Tibial artery (tissue), 4 donors: Measurements from ENCODE around the gene MDFI.
A peak's percentile ranks its signal among the peaks of the same experiment; 100 is the strongest.

Experiments used
- DNase-seq, 2 donors: peaks; one replicate each; pipeline ENCODE4 v3.0.0-alpha.2; 2019
- H3K27ac ChIP-seq, 2 donors: fragments of 200-600 bp; sonication (generic) in 1 of 2; 1 replicate in 1 of 2; 2 replicates in 1 of 2; pipeline ENCODE4 v1.5.1; 2018 to 2019; ENCODE audit warnings: mild to moderate bottlenecking in 1 of 2
- H3K27me3 ChIP-seq, 2 donors: fragments of 200-600 bp; sonication (generic) in 1 of 2; one replicate each; pipeline versions ENCODE4 v1.5.1 to v1.6.0; 2016 to 2019
- H3K36me3 ChIP-seq, 3 donors: fragments of 200-600 bp; sonication (generic) in 2 of 3; one replicate each; pipeline ENCODE4 v1.5.1; 2016 to 2019; ENCODE audit warnings: mild to moderate bottlenecking in 2 of 3
- H3K4me1 ChIP-seq, 4 donors: fragments of 200-600 bp; sonication (generic) in 2 of 4; 1 replicate in 3 of 4; 2 replicates in 1 of 4; pipeline ENCODE4 v1.5.1; 2016 to 2019
- H3K4me3 ChIP-seq, 2 donors: fragments of 200-600 bp; sonication (generic) in 1 of 2; 1 replicate in 1 of 2; 2 replicates in 1 of 2; pipeline ENCODE4 v1.5.1; 2018 to 2019; ENCODE audit warnings: mild to moderate bottlenecking in 2 of 2
- H3K9me3 ChIP-seq, 3 donors: fragments of 200-600 bp; sonication (generic) in 1 of 3; one replicate each; pipeline ENCODE4 v1.5.1; 2016 to 2019
- intact Hi-C: fragments of 100-400 bp; cut with DNase I; formaldehyde crosslinking; loops from one replicate; pipeline ENCODE4 v1.15.0; 2023; ENCODE audit warnings: low total_unique reads
- TF ChIP-seq, protein P1 (sequence below), 2 experiments: fragments of 200-600 bp in 1 of 2; fragments of 450-650 bp in 1 of 2; IDR thresholded peaks; one replicate each; pipeline ENCODE4 v1.5.1; 2017 to 2019; ENCODE audit warnings: antibody characterized with exemption in 2 of 2, mild to moderate bottlenecking in 1 of 2, moderate library complexity in 1 of 2

The MDFI gene

GRCh38 chr6:41646026-41646795, 7.9 kb downstream of the MDFI start:
- TF ChIP-seq, protein P1, sequence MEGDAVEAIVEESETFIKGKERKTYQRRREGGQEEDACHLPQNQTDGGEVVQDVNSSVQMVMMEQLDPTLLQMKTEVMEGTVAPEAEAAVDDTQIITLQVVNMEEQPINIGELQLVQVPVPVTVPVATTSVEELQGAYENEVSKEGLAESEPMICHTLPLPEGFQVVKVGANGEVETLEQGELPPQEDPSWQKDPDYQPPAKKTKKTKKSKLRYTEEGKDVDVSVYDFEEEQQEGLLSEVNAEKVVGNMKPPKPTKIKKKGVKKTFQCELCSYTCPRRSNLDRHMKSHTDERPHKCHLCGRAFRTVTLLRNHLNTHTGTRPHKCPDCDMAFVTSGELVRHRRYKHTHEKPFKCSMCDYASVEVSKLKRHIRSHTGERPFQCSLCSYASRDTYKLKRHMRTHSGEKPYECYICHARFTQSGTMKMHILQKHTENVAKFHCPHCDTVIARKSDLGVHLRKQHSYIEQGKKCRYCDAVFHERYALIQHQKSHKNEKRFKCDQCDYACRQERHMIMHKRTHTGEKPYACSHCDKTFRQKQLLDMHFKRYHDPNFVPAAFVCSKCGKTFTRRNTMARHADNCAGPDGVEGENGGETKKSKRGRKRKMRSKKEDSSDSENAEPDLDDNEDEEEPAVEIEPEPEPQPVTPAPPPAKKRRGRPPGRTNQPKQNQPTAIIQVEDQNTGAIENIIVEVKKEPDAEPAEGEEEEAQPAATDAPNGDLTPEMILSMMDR (IDR thresholded peaks at IDR 0.05) = no peak
- Histone ChIP-seq H3K36me3 (peaks cover 0 to 11% (median 0%) of the 10 kb centered on the region in 3 donors), H3K27me3 (peaks cover 0 to 38% of the 10 kb centered on the region in 2 donors), H3K27ac (no peak overlapping the region), H3K9me3 (no peaks in the 10 kb centered on the region), H3K4me1 (no peaks in the 10 kb centered on the region), H3K4me3 (no peak overlapping the region)
- intact Hi-C loops = no loop called here
- DNase-seq = peak in 1 of 2 donors; percentile 48

DNA sequence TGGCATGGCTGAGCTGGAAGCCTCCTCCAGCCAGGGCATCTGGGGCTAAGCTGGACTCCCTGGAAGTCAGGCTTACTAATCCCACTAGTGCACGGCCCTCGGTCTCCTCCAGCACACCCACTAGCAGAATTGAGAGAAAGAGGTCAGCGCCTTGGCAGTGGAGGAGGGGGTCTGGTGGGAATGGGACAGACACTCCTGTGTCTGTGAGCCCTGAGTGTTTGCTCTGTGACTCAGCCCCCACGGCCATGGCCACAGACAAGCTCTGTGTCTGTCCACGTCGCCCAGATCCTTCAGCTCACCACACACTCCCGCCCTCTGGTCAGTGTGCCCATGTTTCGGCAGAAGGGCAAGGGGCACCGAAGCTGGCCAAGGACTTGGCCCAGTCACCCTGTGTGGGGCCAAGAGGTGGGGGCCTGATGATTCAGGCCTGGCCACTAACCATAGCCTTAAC, 8.8 kb downstream of the MDFI start:
- peaks cover 0 to 11% (median 0%) of the 10 kb centered on the region in 3 donors for H3K36me3 ChIP-seq
- intact Hi-C loops = no loop called here
- H3K27ac ChIP-seq = no peak overlapping the region
- DNase-seq = peak in 1 of 2 donors; percentile 28
- H3K4me3 ChIP-seq = no peak overlapping the region
- no peaks in the 10 kb centered on the region for H3K9me3 ChIP-seq
- H3K4me1 ChIP-seq = no peaks in the 10 kb centered on the region
- TF ChIP-seq, protein P1 (IDR thresholded peaks at IDR 0.05) = no peak
- peaks cover 0 to 41% of the 10 kb centered on the region in 2 donors for H3K27me3 ChIP-seq

DNA sequence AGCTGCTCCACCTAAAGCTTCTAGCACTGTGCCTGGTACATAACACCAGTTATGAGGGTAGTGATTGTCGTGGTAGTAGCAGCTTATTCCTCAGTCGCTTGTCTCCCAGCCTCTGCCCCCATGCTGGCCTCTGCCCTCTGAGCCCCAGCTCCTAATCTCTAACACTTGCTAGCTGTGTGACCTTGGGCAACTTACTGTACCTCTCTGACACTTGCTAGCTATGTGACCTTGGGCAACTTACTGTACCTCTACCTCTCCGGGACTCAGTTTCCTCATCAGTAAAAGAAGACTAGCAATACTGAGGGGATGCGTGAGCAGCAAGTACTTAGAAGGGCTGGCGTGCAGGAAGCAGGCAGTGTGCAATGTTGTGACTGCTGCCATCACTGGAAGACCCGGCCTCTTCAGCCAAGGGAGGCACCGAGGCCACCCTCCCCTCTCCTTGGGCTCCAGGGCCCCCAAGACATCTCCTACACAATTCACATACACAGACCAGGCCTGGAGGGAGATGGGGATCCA, 9.9 kb downstream of the MDFI start:
- peak in 1 of 2 donors; percentile 0 for DNase-seq
- peaks cover 0 to 11% (median 0%) of the 10 kb centered on the region in 3 donors for H3K36me3 ChIP-seq
- TF ChIP-seq, protein P1 (IDR thresholded peaks at IDR 0.05) = no peak
- H3K27ac ChIP-seq = no peak overlapping the region
- H3K27me3 ChIP-seq = peaks cover 0 to 40% of the 10 kb centered on the region in 2 donors
- H3K4me1 ChIP-seq = no peaks in the 10 kb centered on the region
- intact Hi-C loops = no loop called here
- H3K4me3 ChIP-seq = no peak overlapping the region
- no peaks in the 10 kb centered on the region for H3K9me3 ChIP-seq

DNA sequence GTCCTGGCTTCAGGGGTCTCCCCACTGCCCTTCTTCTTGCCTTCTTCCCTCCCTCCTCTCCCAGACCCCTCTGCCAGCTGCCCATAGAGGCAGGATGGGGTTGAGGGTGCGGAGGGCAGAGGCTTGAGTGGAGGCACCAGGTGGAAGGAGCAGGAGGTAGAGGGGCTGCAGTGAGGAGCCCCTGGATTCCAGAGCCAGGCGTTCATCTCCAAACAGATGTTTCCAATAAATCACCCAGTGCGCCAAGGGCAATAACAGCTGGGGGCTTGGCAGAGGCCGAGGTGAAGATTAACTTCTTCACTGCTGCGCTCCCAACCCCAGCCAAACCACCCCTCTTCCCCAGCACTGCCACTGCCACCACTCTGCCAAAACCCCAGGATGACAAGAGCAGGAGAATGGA, 10.7 kb downstream of the MDFI start:
- Histone ChIP-seq H3K27me3 (peaks cover 0 to 46% of the 10 kb centered on the region in 2 donors), H3K27ac (no peak overlapping the region), H3K4me3 (no peak overlapping the region), H3K9me3 (no peaks in the 10 kb centered on the region), H3K4me1 (no peaks in the 10 kb centered on the region), H3K36me3 (peaks cover 0 to 14% (median 0%) of the 10 kb centered on the region in 3 donors)
- DNase-seq = peak in 1 of 2 donors; percentile 24
- intact Hi-C loops = no loop called here
- TF ChIP-seq, protein P1 (IDR thresholded peaks at IDR 0.05) = no peak

DNA sequence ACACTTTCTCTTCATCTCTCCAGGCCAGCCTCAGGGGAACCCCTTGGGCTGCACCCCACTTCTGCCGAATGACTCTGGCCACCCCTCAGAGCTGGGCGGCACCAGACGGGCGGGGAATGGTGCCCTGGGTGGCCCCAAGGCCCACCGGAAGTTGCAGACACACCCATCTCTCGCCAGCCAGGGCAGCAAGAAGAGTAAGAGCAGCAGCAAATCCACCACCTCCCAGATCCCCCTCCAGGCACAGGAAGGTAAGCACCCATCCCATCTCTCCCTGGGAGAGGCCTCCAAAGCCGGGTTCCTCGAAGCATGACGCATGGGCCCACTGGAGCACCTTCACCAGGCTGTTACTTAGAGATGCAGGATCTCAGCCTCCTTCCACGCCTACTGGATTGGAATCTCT, 11.3 kb downstream of the MDFI start:
- DNase-seq = peak in 1 of 2 donors; percentile 42
- intact Hi-C loops = no loop called here
- H3K36me3 ChIP-seq = peaks cover 0 to 14% (median 0%) of the 10 kb centered on the region in 3 donors

More for the DNA sequence above, 11.3 kb downstream of the MDFI start:
- no peaks in the 10 kb centered on the region for H3K4me1 ChIP-seq
- no peak overlapping the region for H3K4me3 ChIP-seq
- TF ChIP-seq, protein P1 (IDR thresholded peaks at IDR 0.05) = no peak
- H3K27me3 ChIP-seq = peaks cover 0 to 47% of the 10 kb centered on the region in 2 donors
- no peaks in the 10 kb centered on the region for H3K9me3 ChIP-seq
- H3K27ac ChIP-seq = no peak overlapping the region
